Tibial artery (tissue), 4 donors: ENCODE measurements around the gene DMD.
A peak's percentile ranks its signal among the peaks of the same experiment; 100 is the strongest.

Source experiments
- DNase-seq, 2 donors: peaks; one replicate each; pipeline ENCODE4 v3.0.0-alpha.2; 2019
- H3K27ac ChIP-seq, 2 donors: fragments of 200-600 bp; sonication (generic) in 1 of 2; 1 replicate in 1 of 2; 2 replicates in 1 of 2; pipeline ENCODE4 v1.5.1; 2018 to 2019; ENCODE audit warnings: mild to moderate bottlenecking in 1 of 2
- H3K27me3 ChIP-seq, 2 donors: fragments of 200-600 bp; sonication (generic) in 1 of 2; one replicate each; pipeline versions ENCODE4 v1.5.1 to v1.6.0; 2016 to 2019
- H3K36me3 ChIP-seq, 3 donors: fragments of 200-600 bp; sonication (generic) in 2 of 3; one replicate each; pipeline ENCODE4 v1.5.1; 2016 to 2019; ENCODE audit warnings: mild to moderate bottlenecking in 2 of 3
- H3K4me1 ChIP-seq, 4 donors: fragments of 200-600 bp; sonication (generic) in 2 of 4; 1 replicate in 3 of 4; 2 replicates in 1 of 4; pipeline ENCODE4 v1.5.1; 2016 to 2019
- H3K4me3 ChIP-seq, 2 donors: fragments of 200-600 bp; sonication (generic) in 1 of 2; 1 replicate in 1 of 2; 2 replicates in 1 of 2; pipeline ENCODE4 v1.5.1; 2018 to 2019; ENCODE audit warnings: mild to moderate bottlenecking in 2 of 2
- H3K9me3 ChIP-seq, 3 donors: fragments of 200-600 bp; sonication (generic) in 1 of 3; one replicate each; pipeline ENCODE4 v1.5.1; 2016 to 2019
- intact Hi-C: fragments of 100-400 bp; cut with DNase I; formaldehyde crosslinking; loops from one replicate; pipeline ENCODE4 v1.15.0; 2023; ENCODE audit warnings: low total_unique reads
- TF ChIP-seq, protein P1 (sequence below), 2 experiments: fragments of 200-600 bp in 1 of 2; fragments of 450-650 bp in 1 of 2; IDR thresholded peaks; one replicate each; pipeline ENCODE4 v1.5.1; 2017 to 2019; ENCODE audit warnings: antibody characterized with exemption in 2 of 2, mild to moderate bottlenecking in 1 of 2, moderate library complexity in 1 of 2

The DMD gene

DNA sequence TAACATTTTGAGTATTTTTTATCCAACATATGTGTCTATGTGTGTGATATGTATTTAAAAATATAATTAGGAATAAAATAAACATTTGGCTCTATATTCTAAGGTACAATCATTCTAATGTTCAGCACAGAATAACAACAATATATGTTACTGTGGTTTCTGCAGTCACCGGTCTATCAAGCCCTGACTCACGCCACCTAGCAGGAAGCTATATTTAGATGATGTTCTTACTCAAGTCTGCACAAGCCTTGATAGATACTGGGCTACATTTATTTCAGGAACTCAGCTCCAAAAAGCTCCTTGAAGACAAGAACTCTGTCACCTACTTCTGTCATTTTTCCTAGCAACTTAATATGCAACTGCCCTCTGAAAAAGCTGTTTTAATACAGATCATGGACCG lies 1987.5 kb downstream of the DMD start:
- H3K4me3 ChIP-seq, result no peak overlapping the region
- no peak for DNase-seq
- no peak overlapping the region for H3K27ac ChIP-seq
- no peaks in the 10 kb centered on the region for H3K36me3 ChIP-seq
- no peaks in the 10 kb centered on the region for H3K9me3 ChIP-seq
- TF ChIP-seq, protein P1, sequence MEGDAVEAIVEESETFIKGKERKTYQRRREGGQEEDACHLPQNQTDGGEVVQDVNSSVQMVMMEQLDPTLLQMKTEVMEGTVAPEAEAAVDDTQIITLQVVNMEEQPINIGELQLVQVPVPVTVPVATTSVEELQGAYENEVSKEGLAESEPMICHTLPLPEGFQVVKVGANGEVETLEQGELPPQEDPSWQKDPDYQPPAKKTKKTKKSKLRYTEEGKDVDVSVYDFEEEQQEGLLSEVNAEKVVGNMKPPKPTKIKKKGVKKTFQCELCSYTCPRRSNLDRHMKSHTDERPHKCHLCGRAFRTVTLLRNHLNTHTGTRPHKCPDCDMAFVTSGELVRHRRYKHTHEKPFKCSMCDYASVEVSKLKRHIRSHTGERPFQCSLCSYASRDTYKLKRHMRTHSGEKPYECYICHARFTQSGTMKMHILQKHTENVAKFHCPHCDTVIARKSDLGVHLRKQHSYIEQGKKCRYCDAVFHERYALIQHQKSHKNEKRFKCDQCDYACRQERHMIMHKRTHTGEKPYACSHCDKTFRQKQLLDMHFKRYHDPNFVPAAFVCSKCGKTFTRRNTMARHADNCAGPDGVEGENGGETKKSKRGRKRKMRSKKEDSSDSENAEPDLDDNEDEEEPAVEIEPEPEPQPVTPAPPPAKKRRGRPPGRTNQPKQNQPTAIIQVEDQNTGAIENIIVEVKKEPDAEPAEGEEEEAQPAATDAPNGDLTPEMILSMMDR (IDR thresholded peaks at IDR 0.05), result no peak
- intact Hi-C loops, result no loop called here
- H3K27me3 ChIP-seq, result no peaks in the 10 kb centered on the region
- peaks cover 0 to 36% (median 0%) of the 10 kb centered on the region in 4 donors for H3K4me1 ChIP-seq

DNA sequence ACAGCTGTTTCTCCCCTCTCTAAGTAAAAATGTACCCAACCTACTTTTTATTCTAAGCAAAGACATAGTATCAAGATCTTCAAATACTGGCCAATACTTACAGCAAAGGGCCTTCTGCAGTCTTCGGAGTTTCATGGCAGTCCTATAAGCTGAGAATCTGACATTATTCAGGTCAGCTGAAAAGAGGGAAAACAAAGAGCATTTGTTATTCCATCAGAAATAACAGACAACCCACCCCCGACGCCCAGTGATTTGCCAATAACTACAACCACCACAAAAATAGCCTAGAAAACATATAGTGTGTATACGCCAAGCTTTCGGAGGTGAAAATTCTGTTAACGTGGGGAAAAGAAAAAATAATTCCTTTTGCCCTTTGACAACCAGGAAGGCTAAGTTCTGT lies 1988.4 kb downstream of the DMD start:
- Histone ChIP-seq H3K27me3 (no peaks in the 10 kb centered on the region), H3K27ac (no peak overlapping the region), H3K9me3 (no peaks in the 10 kb centered on the region), H3K4me1 (peaks cover 0 to 36% (median 0%) of the 10 kb centered on the region in 4 donors), H3K36me3 (no peaks in the 10 kb centered on the region), H3K4me3 (no peak overlapping the region)
- TF ChIP-seq, protein P1 (IDR thresholded peaks at IDR 0.05), result no peak
- intact Hi-C loops, result no loop called here
- DNase-seq, result no peak

DNA sequence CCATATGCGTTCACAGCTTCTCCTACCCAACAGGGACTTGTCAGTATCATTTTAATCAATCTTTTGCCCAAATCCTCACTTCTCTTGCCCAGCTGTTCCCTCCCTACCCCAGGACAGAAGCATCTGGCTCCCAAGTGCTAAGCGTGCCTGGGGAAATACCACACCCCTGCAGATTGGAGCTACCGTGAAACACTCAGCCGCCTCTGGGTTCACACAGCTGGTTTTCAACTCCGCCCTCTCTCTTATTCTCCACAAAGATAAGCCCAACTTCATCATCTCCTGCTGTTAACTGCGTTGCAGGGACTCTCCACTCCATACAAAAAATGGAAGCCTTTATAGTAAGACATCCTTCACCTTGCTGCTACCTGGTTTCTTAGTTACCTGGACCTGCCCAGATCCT lies 1992.2 kb downstream of the DMD start:
- Histone ChIP-seq H3K36me3 (no peaks in the 10 kb centered on the region), H3K9me3 (no peaks in the 10 kb centered on the region), H3K27me3 (no peaks in the 10 kb centered on the region), H3K4me3 (no peak overlapping the region), H3K4me1 (peaks cover 0 to 30% (median 0%) of the 10 kb centered on the region in 4 donors), H3K27ac (no peak overlapping the region)
- no peak for DNase-seq
- intact Hi-C loops, result no loop called here
- TF ChIP-seq, protein P1 (IDR thresholded peaks at IDR 0.05), result no peak

DNA sequence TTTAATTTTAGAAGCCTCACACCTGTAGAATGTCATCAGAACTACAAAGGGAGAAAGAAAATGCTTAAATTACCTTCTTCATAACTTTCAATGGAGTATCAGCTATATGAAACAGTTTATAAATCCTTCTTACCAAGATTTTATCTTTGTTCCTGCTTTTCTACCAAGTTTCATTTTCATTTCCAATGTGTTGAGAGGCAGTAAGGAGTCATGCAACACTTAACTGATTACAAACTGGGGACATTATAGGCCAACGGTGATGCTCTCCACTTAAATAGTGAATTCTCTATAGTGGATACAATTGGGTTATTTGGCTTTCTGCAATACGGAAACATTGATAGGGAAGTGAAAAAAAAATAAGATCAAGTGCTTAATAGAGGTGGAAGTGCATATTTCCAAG lies 1994.3 kb downstream of the DMD start:
- no peaks in the 10 kb centered on the region for H3K9me3 ChIP-seq
- peaks cover 0 to 12% (median 0%) of the 10 kb centered on the region in 4 donors for H3K4me1 ChIP-seq
- H3K4me3 ChIP-seq, result no peak overlapping the region
- TF ChIP-seq, protein P1 (IDR thresholded peaks at IDR 0.05), result no peak
- H3K36me3 ChIP-seq, result no peaks in the 10 kb centered on the region
- H3K27ac ChIP-seq, result no peak overlapping the region
- no peaks in the 10 kb centered on the region for H3K27me3 ChIP-seq
- DNase-seq, result no peak
- intact Hi-C loops, result no loop called here

DNA sequence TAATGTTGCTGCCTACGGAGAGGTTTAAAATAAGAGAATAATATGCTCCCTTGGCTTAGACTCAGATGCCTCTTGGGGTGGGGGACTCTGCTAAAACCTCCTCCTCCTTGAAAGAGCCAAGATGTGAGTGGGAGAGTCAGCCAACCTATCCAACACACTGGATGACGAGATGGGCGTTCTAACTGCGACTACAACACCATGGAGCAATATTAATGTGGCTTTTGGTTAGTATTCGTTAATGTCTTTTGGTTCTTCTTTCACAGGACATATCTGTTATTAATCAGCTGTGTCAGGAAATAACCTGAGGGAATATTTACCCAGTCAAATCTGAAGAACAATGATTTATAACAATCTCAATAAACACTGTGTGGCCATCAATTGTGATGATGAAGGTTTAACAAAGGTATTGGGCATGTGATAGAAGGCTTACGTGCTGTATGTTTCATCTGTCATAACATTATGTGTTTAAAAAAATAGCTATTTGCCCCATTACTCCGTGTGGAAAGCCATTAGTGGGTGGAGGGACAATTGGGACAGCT lies 1996.0 kb downstream of the DMD start:
- Histone ChIP-seq H3K27ac (no peak overlapping the region), H3K27me3 (no peaks in the 10 kb centered on the region), H3K9me3 (no peaks in the 10 kb centered on the region), H3K4me1 (no peaks in the 10 kb centered on the region), H3K36me3 (no peaks in the 10 kb centered on the region), H3K4me3 (no peak overlapping the region)
- intact Hi-C loops, result no loop called here
- DNase-seq, result no peak
- TF ChIP-seq, protein P1 (IDR thresholded peaks at IDR 0.05), result no peak

DNA sequence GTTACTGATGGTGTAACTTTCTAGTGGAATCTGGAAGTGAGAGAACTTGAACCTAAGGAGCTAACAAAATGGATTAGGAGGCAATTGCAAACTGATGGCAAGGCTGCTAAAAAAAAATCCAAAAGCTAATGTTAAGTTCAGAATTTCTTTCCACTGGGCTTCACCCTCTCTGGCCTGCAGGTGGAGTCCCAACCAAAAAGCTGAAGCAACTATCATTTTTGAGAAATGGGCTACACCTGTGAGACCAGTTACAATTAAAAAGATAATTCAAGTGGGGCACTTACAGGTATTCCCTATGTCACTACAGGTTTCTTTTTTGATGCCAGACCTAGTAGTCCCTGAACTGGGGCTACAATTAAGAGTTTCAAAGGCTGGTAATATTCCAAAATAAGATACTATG lies 1997.4 kb downstream of the DMD start:
- Histone ChIP-seq H3K4me1 (peaks cover 0 to 9% (median 0%) of the 10 kb centered on the region in 4 donors), H3K27me3 (no peaks in the 10 kb centered on the region), H3K27ac (no peak overlapping the region), H3K36me3 (no peaks in the 10 kb centered on the region), H3K9me3 (no peaks in the 10 kb centered on the region), H3K4me3 (no peak overlapping the region)
- intact Hi-C loops, result no loop called here
- TF ChIP-seq, protein P1 (IDR thresholded peaks at IDR 0.05), result peak; percentile 36
- DNase-seq, result no peak
